H7 (cell line): ENCODE results near the gene CLDN22. TPM values are rescaled to one million over a fixed set of nuclear protein-coding genes. Genes with fewer than 3 reads are reported as not detected.
"Not testable (repeated sequence)": the region's sequence is repeated elsewhere in the genome, so short reads cannot be mapped to it uniquely, and the experiment has no call there.

ENCODE experiments used
- DNase-seq: peaks from one replicate; pipeline ENCODE4 v3.0.0; 2012
- H3K27me3 ChIP-seq: 2 replicates; pipeline ENCODE4 v1.6.0; 2011; ENCODE audit warnings: mild to moderate bottlenecking, low read length; ENCODE audit not compliant: control insufficient read depth, insufficient read depth
- H3K36me3 ChIP-seq: replicated peaks from 2 replicates; pipeline ENCODE4 v1.5.1; 2011; ENCODE audit warnings: low read length; ENCODE audit not compliant: control insufficient read depth, insufficient read depth
- H3K4me3 ChIP-seq: 2 replicates; pipeline ENCODE4 v1.5.1; 2011; ENCODE audit warnings: low read depth, mild to moderate bottlenecking, control low read depth, low read length, moderate library complexity; ENCODE audit not compliant: insufficient read depth
- total RNA-seq: library from RNA; depleted of rRNA; stranded (reverse); fragments of >200 nt; shearing (Covaris generic); gene quantifications from 2 replicates; pipeline ENCODE4 v1.2.3, GENCODE V29; 2014

CLDN22 gene
- total RNA-seq, 1 experiment from 2014 or later = not detected

DNA sequence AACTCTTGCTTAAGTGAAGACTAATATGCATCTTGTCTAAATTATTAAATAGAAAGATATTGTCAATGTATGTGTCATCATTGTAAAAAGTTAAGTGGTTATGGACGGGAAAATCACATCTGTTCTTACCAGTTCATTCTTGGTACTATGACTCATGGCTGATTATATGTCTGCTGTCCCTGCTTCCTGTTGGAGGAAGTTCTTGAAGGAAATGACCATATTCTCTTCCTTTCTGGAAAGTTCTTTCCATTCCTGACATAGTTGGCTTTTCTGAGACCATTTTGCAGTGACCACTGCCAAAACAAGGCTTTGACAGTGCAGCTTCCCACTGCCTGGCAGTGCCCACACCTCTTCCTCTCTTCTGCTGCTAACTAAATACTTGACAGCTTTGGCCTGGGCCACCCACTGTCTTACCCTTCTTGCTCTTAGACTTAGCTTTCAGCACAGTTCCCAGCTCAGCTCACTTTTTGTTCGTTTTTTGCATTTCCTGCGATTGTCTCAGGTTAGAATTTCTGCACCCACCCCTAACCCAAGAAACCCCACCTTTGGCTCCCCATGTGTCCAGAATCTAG is 15.4 kb upstream of the CLDN22 start:
- no peak for DNase-seq
- H3K4me3 ChIP-seq = no peak overlapping the region
- H3K36me3 ChIP-seq = no peaks in the 10 kb centered on the region
- no peaks in the 10 kb centered on the region for H3K27me3 ChIP-seq

GRCh38 chr4:183333983-183334382 is 13.9 kb upstream of the CLDN22 start:
- Histone ChIP-seq H3K27me3 (no peaks in the 10 kb centered on the region), H3K36me3 (no peaks in the 10 kb centered on the region), H3K4me3 (no peak overlapping the region)
- no peak for DNase-seq

GRCh38 chr4:183333202-183333601 is 13.1 kb upstream of the CLDN22 start:
- H3K36me3 ChIP-seq = no peaks in the 10 kb centered on the region
- DNase-seq = no peak
- H3K4me3 ChIP-seq = no peak overlapping the region
- no peaks in the 10 kb centered on the region for H3K27me3 ChIP-seq

DNA sequence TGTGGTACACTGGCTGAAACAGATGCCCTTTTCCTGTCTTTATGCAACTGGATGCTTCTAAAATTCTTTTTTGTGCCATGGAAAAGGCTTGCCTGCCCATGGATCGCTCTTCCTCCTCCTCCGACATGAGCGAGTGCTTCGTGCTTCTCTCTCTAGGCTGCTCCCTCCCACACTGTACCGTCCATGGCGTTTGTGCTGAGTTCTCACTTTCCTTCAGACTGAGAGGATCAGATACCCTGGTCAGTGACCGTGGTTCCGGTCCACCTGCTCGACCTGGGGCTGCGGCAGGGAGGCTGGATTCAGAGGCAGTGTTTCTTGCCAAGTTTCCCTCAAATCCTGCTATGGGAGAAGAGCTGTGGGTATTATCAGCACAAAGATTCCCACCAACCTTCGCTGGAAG is 12.4 kb upstream of the CLDN22 start:
- Histone ChIP-seq H3K4me3 (no peak overlapping the region), H3K36me3 (no peaks in the 10 kb centered on the region), H3K27me3 (no peaks in the 10 kb centered on the region)
- DNase-seq = no peak

- H3K4me3 ChIP-seq = no peak overlapping the region
- no peaks in the 10 kb centered on the region for H3K36me3 ChIP-seq
- H3K27me3 ChIP-seq = no peaks in the 10 kb centered on the region
- DNase-seq = no peak
These were observed 10.8 kb upstream of the CLDN22 start for GRCh38 chr4:183330841-183331240.

- no peak overlapping the region for H3K4me3 ChIP-seq
- no peak for DNase-seq
- H3K36me3 ChIP-seq = no peaks in the 10 kb centered on the region
- H3K27me3 ChIP-seq = no peaks in the 10 kb centered on the region
These were observed 10.1 kb upstream of the CLDN22 start for GRCh38 chr4:183329954-183330742.

- no peak overlapping the region for H3K4me3 ChIP-seq
These were observed 9.2 kb upstream of the CLDN22 start for GRCh38 chr4:183329244-183329643.

GRCh38 chr4:183328832-183329231 is 8.8 kb upstream of the CLDN22 start:
- no peaks in the 10 kb centered on the region for H3K36me3 ChIP-seq
- H3K27me3 ChIP-seq = no peaks in the 10 kb centered on the region
- DNase-seq = no peak
- H3K4me3 ChIP-seq = no peak overlapping the region

More at GRCh38 chr4:183329244-183329643, 9.2 kb upstream of the CLDN22 start:
- Histone ChIP-seq H3K27me3 (no peaks in the 10 kb centered on the region), H3K36me3 (no peaks in the 10 kb centered on the region)
- DNase-seq = no peak

- no peak for DNase-seq
- H3K27me3 ChIP-seq = no peaks in the 10 kb centered on the region
- H3K36me3 ChIP-seq = no peaks in the 10 kb centered on the region
- H3K4me3 ChIP-seq = no peak overlapping the region
These were observed 7.8 kb upstream of the CLDN22 start for GRCh38 chr4:183327827-183328226.

GRCh38 chr4:183326853-183327252 is 6.8 kb upstream of the CLDN22 start:
- Histone ChIP-seq H3K36me3 (no peaks in the 10 kb centered on the region), H3K4me3 (no peak overlapping the region), H3K27me3 (no peaks in the 10 kb centered on the region)
- no peak for DNase-seq

GRCh38 chr4:183326387-183326786 is 6.3 kb upstream of the CLDN22 start:
- H3K4me3 ChIP-seq, DNase-seq, H3K27me3 ChIP-seq, H3K36me3 ChIP-seq: not testable (repeated sequence)

DNA sequence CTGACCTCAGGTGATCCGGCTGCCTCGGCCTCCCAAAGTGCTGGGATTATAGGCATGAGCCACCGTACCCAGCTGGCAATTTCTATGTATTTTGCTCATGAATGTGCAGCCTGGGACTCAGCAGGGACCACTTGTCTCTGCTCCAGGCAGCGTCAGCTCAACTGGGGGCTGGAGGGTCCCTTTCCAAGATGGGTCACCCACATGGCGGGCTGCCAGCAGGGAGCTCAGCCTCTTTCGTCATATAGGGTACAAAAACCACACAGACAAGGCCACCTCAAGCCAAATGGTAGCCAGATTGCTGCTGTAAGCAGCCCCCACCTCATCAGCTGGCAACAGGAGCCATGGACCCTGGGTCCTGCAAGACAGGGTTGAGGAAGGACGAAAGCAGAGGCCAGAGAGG is 4.5 kb upstream of the CLDN22 start:
- no peaks in the 10 kb centered on the region for H3K36me3 ChIP-seq
- no peaks in the 10 kb centered on the region for H3K27me3 ChIP-seq
- no peak overlapping the region for H3K4me3 ChIP-seq
- DNase-seq = no peak

- H3K36me3 ChIP-seq, DNase-seq, H3K27me3 ChIP-seq, H3K4me3 ChIP-seq: not testable (repeated sequence)
These were observed 4.0 kb upstream of the CLDN22 start for GRCh38 chr4:183324056-183324455.

- no peaks in the 10 kb centered on the region for H3K36me3 ChIP-seq
- no peaks in the 10 kb centered on the region for H3K27me3 ChIP-seq
- no peak overlapping the region for H3K4me3 ChIP-seq
- DNase-seq = no peak
These were observed 3.2 kb upstream of the CLDN22 start for GRCh38 chr4:183323295-183323694.

- H3K4me3 ChIP-seq = no peak within 1 kb of the TSS
- H3K36me3 ChIP-seq = no peaks in the 10 kb centered on the region
- DNase-seq = no peak
- no peaks in the 10 kb centered on the region for H3K27me3 ChIP-seq
These were observed 2.2 kb upstream of the CLDN22 start, which contains the start of gene CLDN24 for GRCh38 chr4:183322326-183322725. Gene CLDN24 (minus strand): TSS chr4:183322426. CDS start chr4:183322426, 0 bp downstream.
